Esophagus muscularis mucosa (tissue), 4 donors: Measurements from ENCODE around the gene KRTAP5-11. TPM values are rescaled to one million over a fixed set of nuclear protein-coding genes. Genes with fewer than 3 reads are reported as not detected.
"Not testable (repeated sequence)": the region's sequence is repeated elsewhere in the genome, so short reads cannot be mapped to it uniquely, and the experiment has no call there.

Experiments used
- DNase-seq: peaks from one replicate; pipeline ENCODE4 v3.0.0-alpha.2; 2017; ENCODE audit errors: extremely low spot score
- H3K27ac ChIP-seq, 4 donors: fragments of 200-600 bp; sonication (generic); replicated peaks in 1 of 4; 1 replicate in 3 of 4; 2 replicates in 1 of 4; pipeline ENCODE4 v1.5.1; 2016 to 2019; ENCODE audit warnings: mild to moderate bottlenecking in 1 of 4
- H3K27me3 ChIP-seq, 4 donors: fragments of 200-600 bp; sonication (generic); one replicate each; pipeline versions ENCODE4 v1.5.1 to v1.6.0; 2016 to 2019
- H3K36me3 ChIP-seq, 4 donors: fragments of 200-600 bp; sonication (generic); one replicate each; pipeline ENCODE4 v1.5.1; 2016 to 2019
- H3K4me1 ChIP-seq, 4 donors: fragments of 200-600 bp; sonication (generic); one replicate each; pipeline ENCODE4 v1.5.1; 2016 to 2019
- H3K4me3 ChIP-seq, 4 donors: fragments of 200-600 bp; sonication (generic); 1 replicate in 2 of 4; 2 replicates in 2 of 4; pipeline ENCODE4 v1.5.1; 2016 to 2019; ENCODE audit warnings: mild to moderate bottlenecking in 4 of 4, moderate library complexity in 1 of 4
- H3K9me3 ChIP-seq, 4 donors: fragments of 200-600 bp; sonication (generic); 1 replicate in 3 of 4; 2 replicates in 1 of 4; pipeline ENCODE4 v1.5.1; 2016 to 2019
- EP300 ChIP-seq: sonication (generic); formaldehyde crosslinking; IDR thresholded peaks from one replicate; pipeline ENCODE4 v1.6.1; 2017; ENCODE audit warnings: antibody characterized with exemption
- POLR2A ChIP-seq: fragments of 450-650 bp; IDR thresholded peaks from one replicate; pipeline ENCODE4 v1.6.1; 2017; ENCODE audit warnings: antibody characterized with exemption, moderate library complexity, mild to moderate bottlenecking, low read depth
- POLR2AphosphoS5 ChIP-seq, 2 donors: sonication (generic); formaldehyde crosslinking; IDR thresholded peaks; one replicate each; pipeline ENCODE4 v1.6.1; 2017; ENCODE audit warnings: antibody characterized with exemption in 2 of 2
- WGBS: methylation state at CpG from one replicate; pipeline ENCODE4 v1.1.5; 2018; 5-methylcytosine and 5-hydroxymethylcytosine counted together
- intact Hi-C: fragments of 100-400 bp; cut with DNase I; formaldehyde crosslinking; loops from one replicate; pipeline ENCODE4 v1.15.1; 2023
- total RNA-seq, 4 donors: library from RNA; depleted of rRNA; stranded (reverse); fragments of >200 nt; gene quantifications; one replicate each; pipeline versions ENCODE4 v1.1.0 to v1.2.1, GENCODE V29; 2016
- TF ChIP-seq, protein P1 (sequence below), 3 experiments: fragments of 200-600 bp in 2 of 3; fragments of 450-650 bp in 1 of 3; sonication (generic) in 2 of 3; IDR thresholded peaks; one replicate each; pipeline ENCODE4 v1.5.1; 2017 to 2019; ENCODE audit warnings: antibody characterized with exemption in 3 of 3, mild to moderate bottlenecking in 2 of 3, moderate library complexity in 1 of 3

The KRTAP5-11 gene
- total RNA-seq = not detected

DNA sequence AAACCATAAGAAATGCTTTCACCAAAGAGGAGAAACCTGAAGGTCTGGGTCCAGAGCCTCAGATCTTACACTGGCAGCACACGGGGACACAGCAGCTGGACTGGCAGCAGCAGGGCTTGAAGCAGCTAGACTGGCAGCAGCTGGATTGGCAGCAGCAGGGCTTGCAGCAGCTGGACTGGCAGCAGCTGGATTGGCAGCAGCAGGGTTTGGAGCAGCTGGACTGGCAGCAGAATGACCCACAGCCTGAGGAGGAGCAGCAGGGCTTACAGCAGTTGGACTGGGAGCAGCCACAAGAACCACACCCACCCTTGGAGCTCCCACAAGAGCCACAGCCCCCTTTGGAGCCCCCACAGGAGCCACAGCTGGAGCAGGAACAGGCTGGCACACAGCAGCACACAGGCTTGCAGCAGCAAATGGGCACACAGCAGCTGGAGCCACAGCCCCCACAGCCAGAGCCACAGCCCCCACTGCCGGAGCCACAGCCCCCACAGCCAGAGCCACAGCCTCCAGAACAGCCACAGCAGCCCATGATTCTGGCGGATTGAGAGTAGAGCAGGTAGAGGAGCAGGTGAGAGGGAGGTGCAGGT lies at the start of gene KRTAP5-11:
Gene KRTAP5-11, minus strand, starts transcription at position 567 of the 587 bp plus-strand sequence. Its CDS starts 38 bp downstream, at position 529.
- no peaks in the 10 kb centered on the region for H3K36me3 ChIP-seq
- TF ChIP-seq EP300 (no peak), POLR2AphosphoS5 (IDR thresholded peaks at IDR 0.05) (no peak), POLR2A (no peak)
- TF ChIP-seq, protein P1, sequence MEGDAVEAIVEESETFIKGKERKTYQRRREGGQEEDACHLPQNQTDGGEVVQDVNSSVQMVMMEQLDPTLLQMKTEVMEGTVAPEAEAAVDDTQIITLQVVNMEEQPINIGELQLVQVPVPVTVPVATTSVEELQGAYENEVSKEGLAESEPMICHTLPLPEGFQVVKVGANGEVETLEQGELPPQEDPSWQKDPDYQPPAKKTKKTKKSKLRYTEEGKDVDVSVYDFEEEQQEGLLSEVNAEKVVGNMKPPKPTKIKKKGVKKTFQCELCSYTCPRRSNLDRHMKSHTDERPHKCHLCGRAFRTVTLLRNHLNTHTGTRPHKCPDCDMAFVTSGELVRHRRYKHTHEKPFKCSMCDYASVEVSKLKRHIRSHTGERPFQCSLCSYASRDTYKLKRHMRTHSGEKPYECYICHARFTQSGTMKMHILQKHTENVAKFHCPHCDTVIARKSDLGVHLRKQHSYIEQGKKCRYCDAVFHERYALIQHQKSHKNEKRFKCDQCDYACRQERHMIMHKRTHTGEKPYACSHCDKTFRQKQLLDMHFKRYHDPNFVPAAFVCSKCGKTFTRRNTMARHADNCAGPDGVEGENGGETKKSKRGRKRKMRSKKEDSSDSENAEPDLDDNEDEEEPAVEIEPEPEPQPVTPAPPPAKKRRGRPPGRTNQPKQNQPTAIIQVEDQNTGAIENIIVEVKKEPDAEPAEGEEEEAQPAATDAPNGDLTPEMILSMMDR (IDR thresholded peaks at IDR 0.05) = no peak
- peaks cover 0 to 10% (median 5%) of the 10 kb centered on the region in 4 donors for H3K4me1 ChIP-seq
- intact Hi-C loops = no loop called here
- H3K27me3 ChIP-seq = peaks cover 0 to 51% (median 0%) of the 10 kb centered on the region in 4 donors
- no peak for DNase-seq
- WGBS = 71% methylated on average over 1 of the region's 3 CpGs
- H3K9me3 ChIP-seq = no peaks in the 10 kb centered on the region
- H3K27ac ChIP-seq = no peak within 1 kb of the TSS
- H3K4me3 ChIP-seq = no peak within 1 kb of the TSS

DNA sequence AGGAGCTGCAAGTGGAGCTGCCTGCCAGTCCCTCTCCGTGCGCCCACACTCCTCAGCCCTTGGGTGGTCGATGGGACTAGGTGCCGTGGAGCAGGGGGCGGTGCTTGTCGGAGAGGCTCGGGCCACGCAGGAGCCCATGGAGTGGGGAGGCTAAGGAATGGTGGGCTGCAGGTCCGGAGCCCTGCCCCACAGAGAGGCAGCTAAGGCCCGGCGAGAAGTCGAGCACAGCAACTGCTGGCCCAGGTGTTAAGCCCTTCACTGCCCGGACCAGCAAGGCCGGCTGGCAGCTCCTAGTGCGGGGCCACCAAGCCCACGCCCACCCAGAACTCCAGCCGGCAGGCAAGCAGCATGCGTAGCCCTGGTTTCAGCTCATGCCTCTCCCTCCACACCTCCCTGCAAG lies 48.9 kb upstream of the KRTAP5-11 start:
- H3K4me3 ChIP-seq, H3K36me3 ChIP-seq, intact Hi-C loops, H3K27ac ChIP-seq, H3K9me3 ChIP-seq, H3K4me1 ChIP-seq, DNase-seq: not testable (repeated sequence)
- H3K27me3 ChIP-seq = peaks cover 0 to 31% (median 0%) of the 10 kb centered on the region in 4 donors
- 91% methylated on average over 8 of the region's 18 CpGs for whole genome bisulfite sequencing

DNA sequence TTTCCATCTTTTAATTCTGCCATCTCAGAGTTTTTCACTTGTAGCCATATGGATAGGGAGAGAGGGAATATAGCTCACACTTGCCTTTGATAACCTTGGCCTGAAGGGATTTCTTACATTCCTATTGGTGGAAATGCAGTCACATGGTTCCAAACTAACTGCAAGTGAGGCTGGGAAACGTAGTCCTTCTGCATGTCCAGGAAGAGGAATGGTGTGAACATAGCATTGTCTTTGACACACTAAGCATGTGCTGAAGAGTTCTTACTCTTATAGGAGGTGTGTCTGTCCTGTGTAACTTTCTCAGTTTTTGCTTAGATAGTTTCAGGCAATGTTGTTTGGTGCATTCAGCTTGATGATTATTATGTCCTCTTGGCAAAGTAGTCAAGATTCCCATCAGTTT lies 47.4 kb upstream of the KRTAP5-11 start:
- DNase-seq, H3K9me3 ChIP-seq, H3K4me3 ChIP-seq, H3K36me3 ChIP-seq, H3K27ac ChIP-seq, H3K4me1 ChIP-seq, intact Hi-C loops: not testable (repeated sequence)
- WGBS = 92% methylated on average over 1 of the region's 1 CpG
- H3K27me3 ChIP-seq = peaks cover 0 to 27% (median 0%) of the 10 kb centered on the region in 4 donors

GRCh38 chr11:71628943-71629342 lies 46.3 kb upstream of the KRTAP5-11 start:
- H3K9me3 ChIP-seq, H3K27ac ChIP-seq, H3K36me3 ChIP-seq, DNase-seq, intact Hi-C loops, H3K4me3 ChIP-seq, H3K4me1 ChIP-seq: not testable (repeated sequence)
- 90% methylated on average over 21 of the region's 21 CpGs for WGBS
- H3K27me3 ChIP-seq = peaks cover 0 to 27% (median 0%) of the 10 kb centered on the region in 4 donors

- intact Hi-C loops, DNase-seq, H3K4me3 ChIP-seq, H3K4me1 ChIP-seq, H3K9me3 ChIP-seq, H3K27ac ChIP-seq, H3K36me3 ChIP-seq: not testable (repeated sequence)
- 89% methylated on average over 11 of the region's 11 CpGs for WGBS
- peaks cover 0 to 25% (median 0%) of the 10 kb centered on the region in 4 donors for H3K27me3 ChIP-seq
Measured at GRCh38 chr11:71623226-71623625, 40.6 kb upstream of the KRTAP5-11 start.

DNA sequence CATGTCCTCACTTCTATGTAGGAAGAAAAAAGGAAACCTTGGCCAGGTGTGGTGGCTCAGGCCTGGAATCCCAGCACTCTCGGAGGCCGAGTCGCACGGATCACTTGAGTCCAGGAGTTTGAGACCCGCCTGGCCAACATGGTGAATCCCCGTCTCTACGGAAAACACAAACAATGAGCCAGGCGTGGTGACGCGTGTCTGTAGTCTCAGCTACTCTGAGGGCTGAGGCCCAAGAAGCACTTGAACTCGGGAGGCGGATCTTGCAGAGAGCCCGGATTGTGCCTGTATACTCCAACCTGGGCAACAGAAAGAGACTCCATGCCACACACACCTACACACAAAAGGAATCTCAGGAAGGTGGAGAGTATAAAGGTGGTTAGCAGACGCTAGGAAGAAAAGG lies 39.9 kb upstream of the KRTAP5-11 start:
- 83% methylated on average over 12 of the region's 14 CpGs for WGBS
- H3K9me3 ChIP-seq, DNase-seq, H3K36me3 ChIP-seq, H3K27ac ChIP-seq, H3K4me3 ChIP-seq, H3K4me1 ChIP-seq, intact Hi-C loops: not testable (repeated sequence)
- peaks cover 0 to 19% (median 0%) of the 10 kb centered on the region in 4 donors for H3K27me3 ChIP-seq

- H3K27ac ChIP-seq, H3K36me3 ChIP-seq, H3K9me3 ChIP-seq, H3K4me1 ChIP-seq, H3K4me3 ChIP-seq, DNase-seq, intact Hi-C loops: not testable (repeated sequence)
- peaks cover 0 to 15% (median 0%) of the 10 kb centered on the region in 4 donors for H3K27me3 ChIP-seq
- 78% methylated on average over 12 of the region's 12 CpGs for WGBS
Measured at GRCh38 chr11:71615003-71615402, 32.3 kb upstream of the KRTAP5-11 start.

GRCh38 chr11:71614366-71614917 lies 31.8 kb upstream of the KRTAP5-11 start:
- peaks cover 0 to 20% (median 0%) of the 10 kb centered on the region in 4 donors for H3K27me3 ChIP-seq
- H3K9me3 ChIP-seq, intact Hi-C loops, H3K36me3 ChIP-seq, DNase-seq, H3K4me1 ChIP-seq, H3K27ac ChIP-seq, H3K4me3 ChIP-seq: not testable (repeated sequence)
- 61% methylated on average over 12 of the region's 15 CpGs for WGBS

DNA sequence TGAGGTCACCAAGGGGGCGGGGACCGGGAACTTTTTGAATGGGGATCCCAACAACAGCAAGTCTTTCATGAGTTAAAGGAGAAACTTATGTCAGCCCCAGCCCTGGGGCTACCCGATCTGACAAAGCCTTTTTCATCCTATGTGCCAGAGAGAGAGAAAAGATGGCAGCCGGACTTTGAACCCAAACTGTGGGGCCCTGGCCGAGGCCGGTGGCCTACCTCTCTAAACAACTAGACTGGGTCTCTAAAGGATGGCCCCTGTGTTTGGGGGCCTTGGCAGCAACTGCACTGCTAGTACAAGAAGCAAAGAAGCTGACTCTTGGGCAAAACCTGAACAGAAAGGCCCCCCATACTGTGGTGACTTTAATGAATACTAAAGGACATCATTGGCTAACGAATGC lies 31.3 kb upstream of the KRTAP5-11 start:
- H3K4me1 ChIP-seq, H3K36me3 ChIP-seq, DNase-seq, H3K4me3 ChIP-seq, H3K9me3 ChIP-seq, H3K27ac ChIP-seq, intact Hi-C loops: not testable (repeated sequence)
- WGBS = 74% methylated on average over 4 of the region's 7 CpGs
- H3K27me3 ChIP-seq = peaks cover 0 to 25% (median 0%) of the 10 kb centered on the region in 4 donors

GRCh38 chr11:71611218-71611910 lies 28.7 kb upstream of the KRTAP5-11 start:
- H3K36me3 ChIP-seq, H3K27ac ChIP-seq, H3K4me3 ChIP-seq, intact Hi-C loops, DNase-seq, H3K9me3 ChIP-seq: not testable (repeated sequence)
- peaks cover 0 to 46% (median 3%) of the 10 kb centered on the region in 4 donors for H3K27me3 ChIP-seq
- peaks cover 3 to 11% (median 9%) of the 10 kb centered on the region in 4 donors for H3K4me1 ChIP-seq
- 83% methylated on average over 21 of the region's 21 CpGs for WGBS

GRCh38 chr11:71608272-71608671 lies 25.6 kb upstream of the KRTAP5-11 start:
- intact Hi-C loops = not testable (repeated sequence)

More at GRCh38 chr11:71608272-71608671, 25.6 kb upstream of the KRTAP5-11 start:
- not testable (repeated sequence) for DNase-seq, H3K4me3 ChIP-seq, H3K36me3 ChIP-seq, H3K9me3 ChIP-seq, H3K27ac ChIP-seq
- no CpG with 5 or more reads among the region's 21 CpGs for WGBS
- Histone ChIP-seq H3K27me3 (peaks cover 0 to 67% (median 3%) of the 10 kb centered on the region in 4 donors), H3K4me1 (peaks cover 3 to 11% (median 9%) of the 10 kb centered on the region in 4 donors)
